Measurements from ENCODE around the gene AFAP1L1.

The AFAP1L1 gene

GRCh38 chr5:149349382-149349781 lies 77.7 kb downstream of the AFAP1L1 start:
- no peak for DNase-seq (ENCODE audit: low read depth)

GRCh38 chr5:149352169-149352568 lies 80.5 kb downstream of the AFAP1L1 start:
- no peak for DNase-seq (ENCODE audit: low read depth)

- no peak for DNase-seq (ENCODE audit: low read depth)
Observed at GRCh38 chr5:149353911-149354310, 82.3 kb downstream of the AFAP1L1 start.

GRCh38 chr5:149355688-149356087 lies 84.0 kb downstream of the AFAP1L1 start:
- no peak for DNase-seq (ENCODE audit: low read depth)

GRCh38 chr5:149356391-149356790 lies 84.7 kb downstream of the AFAP1L1 start:
- DNase-seq (ENCODE audit: low read depth), result no peak

- peak; percentile 95 for DNase-seq (ENCODE audit: low read depth)
Observed at GRCh38 chr5:149357370-149358293, 86.0 kb downstream of the AFAP1L1 start, which contains the start of gene PCYOX1L. PCYOX1L (plus strand) TSS chr5:149358046; CDS start chr5:149358069, 23 bp downstream.

GRCh38 chr5:149358294-149358651 lies 86.6 kb downstream of the AFAP1L1 start:
- DNase-seq (ENCODE audit: low read depth), result no peak

GRCh38 chr5:149358868-149359495 lies 87.3 kb downstream of the AFAP1L1 start:
- DNase-seq (ENCODE audit: low read depth), result peak; percentile 13

GRCh38 chr5:149360272-149360671 lies 88.6 kb downstream of the AFAP1L1 start:
- DNase-seq (ENCODE audit: low read depth), result no peak

- no peak for DNase-seq (ENCODE audit: low read depth)
Observed at GRCh38 chr5:149362541-149362940, 90.9 kb downstream of the AFAP1L1 start.

- DNase-seq (ENCODE audit: low read depth), result no peak
Observed at GRCh38 chr5:149363358-149363757, 91.7 kb downstream of the AFAP1L1 start.

GRCh38 chr5:149363936-149364335 lies 92.3 kb downstream of the AFAP1L1 start:
- DNase-seq (ENCODE audit: low read depth), result no peak

GRCh38 chr5:149364719-149365118 lies 93.1 kb downstream of the AFAP1L1 start:
- DNase-seq (ENCODE audit: low read depth), result no peak

- no peak for DNase-seq (ENCODE audit: low read depth)
Observed at GRCh38 chr5:149365418-149365817, 93.8 kb downstream of the AFAP1L1 start.

- no peak for DNase-seq (ENCODE audit: low read depth)
Observed at GRCh38 chr5:149366169-149366729, 94.6 kb downstream of the AFAP1L1 start.

GRCh38 chr5:149367249-149367971 lies 95.8 kb downstream of the AFAP1L1 start:
- DNase-seq (ENCODE audit: low read depth), result peak; percentile 39

GRCh38 chr5:149367972-149368645 lies 96.5 kb downstream of the AFAP1L1 start:
- no peak for DNase-seq (ENCODE audit: low read depth)

- no peak for DNase-seq (ENCODE audit: low read depth)
Observed at GRCh38 chr5:149370878-149371277, 99.2 kb downstream of the AFAP1L1 start.

- DNase-seq (ENCODE audit: low read depth), result peak; percentile 26
Observed at GRCh38 chr5:149371296-149371962, 99.8 kb downstream of the AFAP1L1 start.

GRCh38 chr5:149372076-149372795 lies 100.6 kb downstream of the AFAP1L1 start:
- no peak for DNase-seq (ENCODE audit: low read depth)
